GM18505 (cell line): ENCODE measurements around the gene NEO1.

Experiments used
- ATAC-seq: cut with Tn5 transposase; IDR thresholded peaks from one replicate; pipeline ENCODE4 v1.9.1; 2021; ENCODE audit not compliant: unreplicated experiment
- POLR2A ChIP-seq: IDR thresholded peaks from 4 replicates; pipeline ENCODE4 v1.6.1; 2011; ENCODE audit warnings: borderline replicate concordance; ENCODE audit not compliant: insufficient read depth, insufficient read length; ENCODE audit errors: extremely low read depth

NEO1 gene

DNA sequence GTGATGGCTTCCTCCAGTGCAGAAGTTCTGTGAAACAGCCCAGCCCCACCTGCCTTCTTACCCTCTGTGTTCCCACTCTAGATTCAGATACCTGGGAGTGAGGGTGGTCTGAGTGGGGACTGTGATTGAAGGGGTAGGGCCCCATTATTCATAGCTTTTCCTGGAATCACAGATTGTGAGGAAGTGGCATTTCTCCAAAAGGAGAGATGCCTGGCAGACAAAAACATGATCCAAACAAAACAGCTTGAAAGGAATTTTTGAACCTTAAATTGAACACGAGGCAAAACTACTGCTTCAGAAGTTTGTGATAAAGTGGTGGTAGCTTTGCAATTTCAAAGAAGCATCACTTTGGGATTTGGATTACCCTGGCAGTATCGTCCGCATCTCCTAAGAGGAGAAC, 29.2 kb upstream of the NEO1 start:
- ATAC-seq = no peak
- no peak for TF ChIP-seq POLR2A

DNA sequence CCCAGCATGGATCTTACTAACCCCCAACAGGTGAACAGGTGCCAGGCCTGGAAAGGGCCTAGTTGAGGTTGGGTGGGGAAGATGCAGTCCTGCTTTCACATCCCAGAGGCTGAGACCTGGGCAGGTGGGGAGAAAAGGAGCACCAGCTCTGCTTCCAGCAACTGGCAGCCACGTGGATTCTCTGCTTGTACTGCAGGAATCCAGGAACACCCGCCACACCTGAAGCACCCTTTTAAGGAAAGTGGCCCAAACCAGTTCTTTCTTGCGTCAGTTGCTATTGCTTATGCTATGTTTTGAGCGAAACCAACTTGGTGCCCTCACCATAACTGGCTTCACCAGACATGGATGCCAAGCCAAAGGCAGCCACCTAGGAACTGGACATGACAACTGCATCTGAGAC, 28.1 kb upstream of the NEO1 start:
- ATAC-seq = no peak
- TF ChIP-seq POLR2A = no peak

DNA sequence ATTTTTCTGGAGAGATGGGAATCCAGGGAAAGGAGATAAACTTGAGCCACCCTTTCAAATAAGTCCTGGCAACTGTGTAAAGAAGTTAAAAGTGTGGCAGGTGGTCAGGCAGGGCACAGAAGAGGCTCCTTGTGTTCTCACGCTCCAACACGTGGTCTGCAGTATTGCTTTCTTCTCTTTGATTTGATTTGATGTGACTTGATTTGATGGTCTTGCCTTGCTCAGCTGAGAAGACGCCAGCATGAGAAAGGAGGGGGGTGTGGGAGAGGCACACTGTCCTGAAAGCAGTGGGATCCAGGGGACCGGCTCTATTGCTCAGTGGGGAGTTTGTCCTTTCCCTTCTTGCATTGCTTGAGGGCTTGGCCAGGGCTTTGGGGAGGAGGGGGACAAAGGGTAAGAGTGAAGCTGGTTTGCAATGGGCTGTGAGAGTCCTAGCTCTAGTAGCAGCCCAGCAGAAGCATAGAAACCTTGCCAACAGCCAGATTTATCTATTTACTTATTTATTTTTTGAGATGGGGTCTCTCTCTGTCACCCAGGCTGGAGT, 25.7 kb upstream of the NEO1 start:
- TF ChIP-seq POLR2A = no peak
- ATAC-seq = no peak

DNA sequence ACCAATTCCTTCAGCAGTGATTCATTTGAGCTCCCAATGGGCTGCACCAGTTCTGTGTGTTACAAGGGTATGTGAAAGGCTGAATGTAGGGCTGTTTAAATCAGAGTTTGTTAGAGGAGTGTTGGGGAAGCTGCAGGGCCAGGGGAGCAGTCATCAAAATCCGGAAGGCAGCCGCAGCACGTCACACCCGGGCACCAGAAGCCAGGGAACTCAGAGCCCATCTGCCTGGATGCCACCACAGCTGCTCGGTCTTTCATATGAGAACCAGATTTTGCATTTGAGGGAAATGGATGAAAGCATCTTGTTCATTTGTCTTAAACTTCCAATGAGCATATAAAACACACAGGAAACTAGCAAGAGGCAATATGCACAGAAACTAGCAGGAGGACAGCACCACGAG, 24.2 kb upstream of the NEO1 start:
- no peak for TF ChIP-seq POLR2A
- no peak for ATAC-seq

DNA sequence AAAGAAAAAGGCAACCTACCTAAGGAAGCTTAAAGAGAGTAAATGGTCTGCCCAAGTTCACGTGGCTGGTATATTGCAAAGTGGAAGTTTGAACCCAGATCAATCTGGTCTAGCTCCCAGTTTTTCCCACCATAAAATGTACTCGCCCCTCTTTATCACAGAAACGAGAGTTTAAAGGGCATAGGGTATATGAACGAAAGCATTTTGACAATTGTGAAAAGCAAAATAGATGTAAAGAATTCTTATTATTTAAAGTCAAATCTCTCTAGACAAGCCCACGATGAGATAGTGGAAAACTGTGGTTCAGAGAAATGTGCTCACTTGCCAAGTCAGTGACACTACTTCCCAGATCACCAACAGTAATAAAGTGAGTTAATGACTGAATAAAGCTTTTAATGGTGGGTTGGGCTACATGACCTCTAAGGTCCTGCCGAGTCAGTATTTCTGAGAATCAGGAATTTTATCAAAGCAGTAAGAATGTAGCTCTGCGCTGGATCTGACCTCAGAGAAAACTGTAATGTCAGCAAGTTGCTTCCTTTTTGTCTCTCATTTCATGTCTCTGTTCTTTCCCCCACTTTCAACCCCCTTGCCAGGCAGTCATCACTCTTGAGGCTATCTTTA, 23.3 kb upstream of the NEO1 start:
- no peak for TF ChIP-seq POLR2A
- no peak for ATAC-seq

- no peak for TF ChIP-seq POLR2A
- no peak for ATAC-seq
Measured at GRCh38 chr15:73030122-73030679, 22.1 kb upstream of the NEO1 start.

GRCh38 chr15:73031648-73032047, 20.6 kb upstream of the NEO1 start:
- no peak for ATAC-seq
- TF ChIP-seq POLR2A = no peak

DNA sequence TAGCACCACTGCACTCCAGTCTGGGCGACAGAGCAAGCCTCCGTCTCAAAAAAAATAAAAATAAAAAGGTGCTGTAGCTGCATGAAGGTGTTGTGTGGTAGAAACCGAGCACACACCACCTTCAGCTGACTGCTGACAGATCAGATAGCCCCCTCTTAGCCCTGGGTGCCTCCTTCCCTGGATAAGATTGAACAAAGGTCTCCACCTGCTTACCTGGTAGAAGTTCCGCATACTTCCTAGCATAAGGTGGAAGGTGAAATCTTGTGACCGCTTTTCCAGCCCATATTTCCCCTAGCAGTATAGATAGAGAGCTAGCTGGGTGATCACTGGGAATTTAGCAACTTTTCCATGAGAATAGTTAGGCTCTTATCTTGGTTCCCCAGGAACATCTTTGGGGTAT, 18.7 kb upstream of the NEO1 start:
- TF ChIP-seq POLR2A = no peak
- no peak for ATAC-seq

DNA sequence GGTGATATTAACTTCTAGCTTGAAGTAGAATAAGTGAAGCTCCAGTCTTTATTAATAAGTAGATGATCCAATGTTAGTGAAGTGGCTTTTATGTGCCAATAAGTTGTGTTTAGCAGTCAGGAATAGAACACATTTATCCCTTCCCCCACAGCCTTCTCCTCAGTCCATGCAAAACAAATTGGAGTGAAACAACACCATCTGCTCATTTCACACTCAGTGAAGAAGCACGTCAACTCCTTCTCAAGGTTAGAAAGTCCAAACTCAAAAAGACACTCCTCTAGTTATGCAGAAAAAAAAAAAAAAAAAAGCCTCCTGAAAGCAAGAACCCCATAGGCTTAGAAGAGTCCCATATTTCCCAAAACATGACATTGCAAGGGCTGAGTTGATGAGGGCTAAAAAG, 18.0 kb upstream of the NEO1 start:
- TF ChIP-seq POLR2A = no peak
- ATAC-seq = no peak

GRCh38 chr15:73035221-73035620, 17.0 kb upstream of the NEO1 start:
- ATAC-seq = no peak
- TF ChIP-seq POLR2A = no peak

DNA sequence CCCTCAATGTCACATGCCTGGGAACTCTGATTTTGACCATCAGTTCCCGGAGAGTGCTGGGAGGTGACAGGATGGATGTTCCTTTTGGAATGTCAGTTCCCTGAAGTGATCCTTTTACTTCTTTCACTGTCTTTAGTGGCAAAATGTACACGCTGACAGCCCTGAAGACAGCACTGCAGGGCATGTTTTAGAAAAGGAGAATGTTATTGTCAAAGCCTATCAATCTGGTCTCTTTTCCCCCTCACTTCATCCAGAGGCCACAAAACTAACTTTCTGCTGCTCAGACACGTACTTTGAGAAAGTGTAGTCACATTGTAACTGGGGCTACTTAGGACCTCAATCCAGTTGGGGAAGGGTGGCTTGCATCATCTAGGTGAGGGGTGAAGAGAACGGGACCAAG, 14.0 kb upstream of the NEO1 start:
- no peak for TF ChIP-seq POLR2A
- ATAC-seq = no peak

- ATAC-seq = no peak
- TF ChIP-seq POLR2A = no peak
Measured at GRCh38 chr15:73046073-73046472, 6.2 kb upstream of the NEO1 start.

GRCh38 chr15:73047882-73048281, 4.4 kb upstream of the NEO1 start:
- no peak for TF ChIP-seq POLR2A
- ATAC-seq = no peak

- no peak for ATAC-seq
Measured at GRCh38 chr15:73048624-73049295, 3.5 kb upstream of the NEO1 start.

More at GRCh38 chr15:73048624-73049295, 3.5 kb upstream of the NEO1 start:
- no peak for TF ChIP-seq POLR2A
